Upper lobe of left lung (tissue), 4 donors: ENCODE results near the gene ZNF329.

ENCODE experiments used
- CTCF ChIP-seq, 6 experiments: fragments of 450-650 bp in 4 of 6; fragments of 200-600 bp in 2 of 6; sonication (generic) in 2 of 6; IDR thresholded peaks; one replicate each; pipeline ENCODE4 v1.5.1; 2016 to 2019; ENCODE audit warnings: antibody characterized with exemption in 6 of 6
- POLR2A ChIP-seq, 4 donors: fragments of 450-650 bp; IDR thresholded peaks; one replicate each; pipeline ENCODE4 v1.5.1; 2016 to 2017; ENCODE audit warnings: antibody characterized with exemption in 4 of 4, mild to moderate bottlenecking in 2 of 4

- TF ChIP-seq CTCF (IDR thresholded peaks at IDR 0.05) (peak in 3 of 6 experiments; percentile 21 to 41 (median 28)), POLR2A (IDR thresholded peaks at IDR 0.05) (peak in 3 of 4 donors; percentile 88 to 96 (median 90))
Observed at GRCh38 chr19:58182989-58183816, 32.6 kb upstream of the ZNF329 start, which contains the start of gene ZNF274.
